ENCODE data around the gene EGLN3. TPM values are rescaled to one million over a fixed set of nuclear protein-coding genes. Genes with fewer than 3 reads are reported as not detected.
A peak's percentile ranks its signal among the peaks of the same experiment; 100 is the strongest.

The EGLN3 gene
- total and polyA plus RNA-seq, 2 of the 13 experiments (the other 11 are each of a cell fraction or from before 2014, with no cell fraction given): 0.18 to 27.3 TPM

DNA sequence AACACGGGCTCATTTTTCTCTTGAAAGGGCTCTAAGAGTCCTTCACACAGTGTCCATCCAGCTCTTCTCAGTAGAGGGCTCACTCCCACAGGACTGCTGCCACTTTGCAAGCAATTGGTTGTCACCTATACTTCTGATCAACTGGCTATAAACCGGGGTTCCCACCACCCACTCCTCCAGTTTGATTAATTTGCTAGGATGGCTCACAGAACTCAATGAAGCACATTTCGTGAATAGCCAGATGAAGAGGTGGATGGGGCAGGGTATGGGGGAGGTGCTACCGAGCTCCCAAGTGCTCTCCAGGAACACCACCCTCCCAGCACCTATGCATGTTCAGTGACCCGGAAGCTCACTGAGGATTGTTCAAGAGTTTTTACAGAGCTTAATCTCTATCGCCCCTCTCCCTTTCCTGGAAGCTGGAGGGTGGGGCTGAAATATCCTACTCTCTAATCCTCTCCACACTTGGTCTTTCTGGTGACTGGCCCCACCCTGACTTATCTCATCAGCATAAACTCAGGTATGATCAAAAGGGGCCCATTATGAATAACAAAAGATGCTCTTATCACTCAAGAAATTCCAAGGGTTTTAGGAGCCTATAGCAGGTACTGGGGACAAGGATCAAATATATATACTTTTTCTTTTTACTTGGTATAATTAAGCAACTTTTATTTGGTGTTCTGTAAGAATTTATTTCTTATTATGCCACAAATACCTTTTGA lies 13.9 kb upstream of the EGLN3 start (continued):
- TF ChIP-seq SOX5 (CRISPR knock-in tag; IDR thresholded peaks at IDR 0.05; ENCODE audit: borderline replicate concordance) (0 out of 2 replicates have a peak, but pooled peaks have one; percentile 10), ZBTB20 (CRISPR knock-in tag; IDR thresholded peaks at IDR 0.05; ENCODE audit: borderline replicate concordance, low read depth) (peak; percentile 39; the same call in 1 of the 2 replicates), ZNF616 (CRISPR knock-in tag; IDR thresholded peaks at IDR 0.05; ENCODE audit: low read depth) (no peak), KLF15 (CRISPR knock-in tag; IDR thresholded peaks at IDR 0.05; ENCODE audit: borderline replicate concordance) (no peak), ZNF451 (CRISPR knock-in tag; IDR thresholded peaks at IDR 0.05) (no peak), KAT2B (IDR thresholded peaks at IDR 0.05; ENCODE audit: borderline replicate concordance, low read depth, low read length) (no peak), ZBTB7A (CRISPR knock-in tag; IDR thresholded peaks at IDR 0.05) (no peak), PHF5A (CRISPR knock-in tag; IDR thresholded peaks at IDR 0.05; ENCODE audit: low read depth, unreplicated experiment) (no peak), ZBTB8A (CRISPR knock-in tag; IDR thresholded peaks at IDR 0.05; ENCODE audit: borderline replicate concordance, low read depth) (no peak), ZNF772 (CRISPR knock-in tag; IDR thresholded peaks at IDR 0.05) (no peak; the same call in 1 of the 2 replicates), LRRFIP1 (CRISPR knock-in tag; conservative IDR thresholded peaks at IDR 0.05) (no peak), HNF4A (CRISPR knock-in tag; IDR thresholded peaks at IDR 0.05) (no peak), ZNF160 (CRISPR knock-in tag; IDR thresholded peaks at IDR 0.05) (no peak), ZNF224 (CRISPR knock-in tag; IDR thresholded peaks at IDR 0.05) (no peak), JDP2 (CRISPR knock-in tag; IDR thresholded peaks at IDR 0.05; ENCODE audit: borderline replicate concordance) (no peak), HBP1 (CRISPR knock-in tag; IDR thresholded peaks at IDR 0.05; ENCODE audit: low read depth) (no peak), ZSCAN12 (CRISPR knock-in tag; IDR thresholded peaks at IDR 0.05) (no peak), KLF9 (CRISPR knock-in tag; IDR thresholded peaks at IDR 0.05; ENCODE audit: low read depth) (no peak), PHF8 (CRISPR knock-in tag; IDR thresholded peaks at IDR 0.05) (no peak), FIP1L1 (IDR thresholded peaks at IDR 0.05; ENCODE audit: borderline replicate concordance, insufficient read depth, low read depth, low read length) (no peak), MEIS1 (CRISPR knock-in tag; IDR thresholded peaks at IDR 0.05; ENCODE audit: borderline replicate concordance) (no peak), ZKSCAN8 (CRISPR knock-in tag; IDR thresholded peaks at IDR 0.05; ENCODE audit: borderline replicate concordance) (peak; percentile 37; the same call in 1 of the 2 replicates), ZSCAN21 (CRISPR knock-in tag; IDR thresholded peaks at IDR 0.05; ENCODE audit: borderline replicate concordance) (peak; percentile 62; the same call in 1 of the 2 replicates), ZNF83 (CRISPR knock-in tag; IDR thresholded peaks at IDR 0.05; ENCODE audit: borderline replicate concordance) (no peak), ZNF180 (CRISPR knock-in tag; IDR thresholded peaks at IDR 0.05; ENCODE audit: borderline replicate concordance, low read depth) (no peak)
- TF ChIP-seq, protein P1, sequence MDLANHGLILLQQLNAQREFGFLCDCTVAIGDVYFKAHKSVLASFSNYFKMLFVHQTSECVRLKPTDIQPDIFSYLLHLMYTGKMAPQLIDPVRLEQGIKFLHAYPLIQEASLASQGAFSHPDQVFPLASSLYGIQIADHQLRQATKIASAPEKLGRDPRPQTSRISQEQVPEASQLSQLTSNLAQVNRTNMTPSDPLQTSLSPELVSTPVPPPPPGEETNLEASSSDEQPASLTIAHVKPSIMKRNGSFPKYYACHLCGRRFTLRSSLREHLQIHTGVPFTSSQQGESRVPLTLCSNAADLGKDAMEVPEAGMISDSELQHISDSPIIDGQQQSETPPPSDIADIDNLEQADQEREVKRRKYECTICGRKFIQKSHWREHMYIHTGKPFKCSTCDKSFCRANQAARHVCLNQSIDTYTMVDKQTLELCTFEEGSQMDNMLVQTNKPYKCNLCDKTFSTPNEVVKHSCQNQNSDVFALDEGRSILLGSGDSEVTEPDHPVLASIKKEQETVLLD (CRISPR knock-in tag; IDR thresholded peaks at IDR 0.05; ENCODE audit: low read depth): no peak
